ENCODE results near the gene NPW. TPM values are rescaled to one million over a fixed set of nuclear protein-coding genes. Genes with fewer than 3 reads are reported as not detected.

NPW gene
- polyA plus RNA-seq, 1 experiment: 0.66 TPM

- ChIA-PET CTCF (no interaction called here), POLR2A (interaction anchor here (0.7 kb wide), 1 partner anchor 26 kb away, joined by 5 read pairs; no protein-coding TSS in a partner anchor)
- no peak for DNase-seq (ENCODE audit: low read depth, low spot score)
- Histone ChIP-seq H3K4me3 (ENCODE audit: low read depth, low read length) (no peak overlapping the region), H3K27ac (ENCODE audit: low read depth, low read length) (no peak overlapping the region), H3K27me3 (ENCODE audit: control insufficient read depth, insufficient read depth, low read length) (no peaks in the 10 kb centered on the region), H3K9me3 (ENCODE audit: control insufficient read depth, insufficient read depth, low read length) (no peaks in the 10 kb centered on the region)
- no peak for TF ChIP-seq CTCF (IDR thresholded peaks at IDR 0.05; ENCODE audit: low read depth, low read length)
These were observed 38.8 kb downstream of the NPW start for GRCh38 chr16:2058420-2058819.

GRCh38 chr16:2058872-2059271, 39.3 kb downstream of the NPW start:
- Histone ChIP-seq H3K4me3 (ENCODE audit: low read depth, low read length) (no peak overlapping the region), H3K9me3 (ENCODE audit: control insufficient read depth, insufficient read depth, low read length) (no peaks in the 10 kb centered on the region), H3K27ac (ENCODE audit: low read depth, low read length) (no peak overlapping the region), H3K27me3 (ENCODE audit: control insufficient read depth, insufficient read depth, low read length) (no peaks in the 10 kb centered on the region)
- POLR2A ChIA-PET: interaction anchor here (0.6 to 0.7 kb wide), 3 partner anchors 13 to 94 kb away, joined by 4 to 5 read pairs (median 4); partner anchors contain the start of gene RPS2
- TF ChIP-seq CTCF (IDR thresholded peaks at IDR 0.05; ENCODE audit: low read depth, low read length): no peak
- DNase-seq (ENCODE audit: low read depth, low spot score): no peak
- CTCF ChIA-PET: no interaction called here

- POLR2A ChIA-PET: no interaction called here
- no peak for DNase-seq (ENCODE audit: low read depth, low spot score)
- CTCF ChIA-PET: no interaction called here
- Histone ChIP-seq H3K4me3 (ENCODE audit: low read depth, low read length) (no peak overlapping the region), H3K27me3 (ENCODE audit: control insufficient read depth, insufficient read depth, low read length) (no peaks in the 10 kb centered on the region), H3K27ac (ENCODE audit: low read depth, low read length) (no peak overlapping the region), H3K9me3 (ENCODE audit: control insufficient read depth, insufficient read depth, low read length) (no peaks in the 10 kb centered on the region)
- TF ChIP-seq CTCF (IDR thresholded peaks at IDR 0.05; ENCODE audit: low read depth, low read length): no peak
These were observed 40.8 kb downstream of the NPW start for GRCh38 chr16:2060346-2060745.

- Histone ChIP-seq H3K27ac (ENCODE audit: low read depth, low read length) (no peak overlapping the region), H3K27me3 (ENCODE audit: control insufficient read depth, insufficient read depth, low read length) (no peaks in the 10 kb centered on the region), H3K4me3 (ENCODE audit: low read depth, low read length) (no peak overlapping the region), H3K9me3 (ENCODE audit: control insufficient read depth, insufficient read depth, low read length) (no peaks in the 10 kb centered on the region; the same call in 1 of the 2 replicates)
- DNase-seq (ENCODE audit: low read depth, low spot score): no peak
- no peak for TF ChIP-seq CTCF (IDR thresholded peaks at IDR 0.05; ENCODE audit: low read depth, low read length)
- POLR2A ChIA-PET: no interaction called here
- CTCF ChIA-PET: no interaction called here
These were observed 41.4 kb downstream of the NPW start for GRCh38 chr16:2061023-2061422.

GRCh38 chr16:2061526-2061925, 41.9 kb downstream of the NPW start:
- CTCF ChIA-PET: interaction anchor here (1.4 kb wide), 1 partner anchor 39 kb away, joined by 3 read pairs; no protein-coding TSS in a partner anchor
- Histone ChIP-seq H3K27ac (ENCODE audit: low read depth, low read length) (no peak overlapping the region), H3K4me3 (ENCODE audit: low read depth, low read length) (no peak overlapping the region), H3K27me3 (ENCODE audit: control insufficient read depth, insufficient read depth, low read length) (no peaks in the 10 kb centered on the region), H3K9me3 (ENCODE audit: control insufficient read depth, insufficient read depth, low read length) (no peaks in the 10 kb centered on the region; the same call in 1 of the 2 replicates)
- POLR2A ChIA-PET: no interaction called here
- TF ChIP-seq CTCF (IDR thresholded peaks at IDR 0.05; ENCODE audit: low read depth, low read length): no peak
- DNase-seq (ENCODE audit: low read depth, low spot score): no peak

All from AG04450 (cell line).